Measurements from ENCODE around the gene EVI5L.

- TF ChIP-seq POLR2A (IDR thresholded peaks at IDR 0.05) (no peak), CTCF (IDR thresholded peaks at IDR 0.05 in 4 of 5, conservative IDR thresholded peaks at IDR 0.05 in 1 of 5) (no peak)
These were observed 41.7 kb upstream of the EVI5L start for GRCh38 chr19:7788178-7788932.
